Measurements from ENCODE around the gene HOXA6.
A peak's percentile ranks its signal among the peaks of the same experiment; 100 is the strongest.

HOXA6 gene

DNA sequence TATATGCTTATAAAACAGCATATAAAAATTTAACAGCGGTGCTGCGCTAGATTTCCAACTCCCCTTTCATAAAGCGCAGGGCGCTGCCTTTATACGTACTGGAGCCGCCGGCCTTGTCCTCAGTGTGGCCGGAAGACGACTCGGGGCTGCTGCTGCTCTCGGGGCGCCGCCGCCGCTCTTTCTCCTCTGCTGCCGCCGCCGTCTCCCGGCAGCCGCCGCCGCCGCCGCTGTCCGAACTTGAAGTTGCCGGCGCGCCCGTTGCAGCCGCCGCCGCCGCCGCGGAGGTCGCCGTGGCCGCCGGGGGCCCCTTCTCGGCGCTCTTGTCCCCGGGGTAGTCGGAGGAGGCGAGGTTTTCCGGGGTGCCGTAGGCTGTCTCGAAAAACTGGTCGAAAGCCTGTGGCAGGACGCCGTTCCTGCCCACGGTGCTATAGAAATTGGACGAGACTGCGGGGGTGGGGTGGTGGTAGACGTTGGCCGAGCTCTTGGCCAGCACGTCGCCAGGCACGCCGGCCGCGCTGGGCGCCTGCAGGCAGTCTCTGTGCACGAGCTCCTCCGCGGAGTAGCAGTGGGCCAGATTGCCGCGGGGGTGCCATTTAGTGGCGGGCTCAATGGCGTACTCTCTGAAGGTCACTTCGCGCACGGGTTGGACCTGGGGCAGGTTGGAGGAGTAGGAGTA lies 36.9 kb upstream of the HOXA6 start:
- peak in 1 of 5 experiments; percentile 50 for DNase-seq

DNA sequence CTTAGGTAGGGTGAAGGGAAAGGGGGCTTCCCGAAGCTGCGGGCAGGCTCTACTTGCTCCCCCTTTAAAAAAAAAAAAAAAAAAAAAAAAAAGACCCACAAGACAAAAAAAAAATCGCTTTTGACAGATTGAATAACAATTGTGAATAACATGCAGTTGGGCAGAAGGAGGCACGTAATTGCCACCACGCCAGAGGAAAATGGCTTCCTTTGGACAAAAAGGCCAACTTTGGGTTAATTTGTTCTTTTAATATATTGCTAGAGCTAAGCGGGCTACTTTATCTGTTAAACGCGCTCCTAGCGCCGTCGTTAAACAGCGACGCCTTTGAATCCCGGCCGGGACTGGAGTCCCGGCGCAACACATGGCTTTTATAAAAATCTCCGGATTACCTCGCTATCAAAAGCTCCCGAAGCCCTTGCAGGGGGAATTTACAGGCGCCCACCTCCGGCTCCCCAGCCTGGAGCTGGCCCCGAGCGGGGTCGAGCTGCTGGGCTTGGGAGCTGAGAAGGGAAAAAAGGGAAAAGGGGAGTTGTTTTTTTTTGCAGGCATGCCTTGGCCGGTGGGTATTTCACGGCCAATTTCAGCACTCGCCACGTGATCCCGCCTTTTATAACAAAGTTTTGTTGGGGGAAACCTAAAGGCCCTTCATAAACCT lies 36.2 kb upstream of the HOXA6 start:
- DNase-seq, result no peak

DNA sequence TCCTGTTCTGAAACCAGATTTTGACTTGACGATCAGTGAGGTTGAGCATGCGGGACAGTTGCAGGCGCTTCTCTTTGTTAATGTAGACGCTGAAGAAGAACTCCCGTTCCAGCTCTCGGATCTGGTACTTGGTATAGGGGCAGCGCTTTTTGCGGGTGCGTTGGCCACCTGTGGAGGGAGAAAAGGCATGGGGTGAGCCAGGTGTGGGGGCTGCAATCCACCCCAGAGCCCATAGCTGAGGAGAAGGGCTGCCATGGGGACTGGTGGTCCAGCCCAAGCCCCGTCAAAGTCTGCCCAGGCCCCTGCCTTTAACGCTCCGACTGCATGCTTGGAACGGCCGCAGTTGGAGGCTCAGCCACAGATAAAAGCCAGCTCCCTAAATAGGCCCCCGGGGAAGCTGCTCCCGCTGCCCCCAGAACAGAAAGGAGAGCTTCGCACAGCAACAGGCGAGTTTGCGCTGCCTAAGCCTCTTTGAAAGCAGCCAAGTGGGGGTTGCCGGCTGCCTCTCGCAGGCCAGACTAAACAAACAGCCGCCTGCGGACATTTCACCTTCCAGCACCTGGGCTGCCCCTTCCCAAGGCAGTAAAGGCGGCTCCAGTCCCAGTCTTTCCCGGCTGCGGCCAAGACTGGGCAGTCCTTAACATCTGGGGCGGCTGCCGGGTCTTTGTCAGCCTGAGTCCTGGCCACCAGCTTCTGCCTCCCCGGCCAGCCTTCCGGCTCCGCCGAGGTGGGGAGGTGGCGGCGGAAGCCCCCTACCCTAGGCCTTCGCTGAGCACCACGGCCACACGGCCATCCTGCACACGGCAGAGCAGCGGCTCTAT lies 35.5 kb upstream of the HOXA6 start:
- no peak for DNase-seq

DNA sequence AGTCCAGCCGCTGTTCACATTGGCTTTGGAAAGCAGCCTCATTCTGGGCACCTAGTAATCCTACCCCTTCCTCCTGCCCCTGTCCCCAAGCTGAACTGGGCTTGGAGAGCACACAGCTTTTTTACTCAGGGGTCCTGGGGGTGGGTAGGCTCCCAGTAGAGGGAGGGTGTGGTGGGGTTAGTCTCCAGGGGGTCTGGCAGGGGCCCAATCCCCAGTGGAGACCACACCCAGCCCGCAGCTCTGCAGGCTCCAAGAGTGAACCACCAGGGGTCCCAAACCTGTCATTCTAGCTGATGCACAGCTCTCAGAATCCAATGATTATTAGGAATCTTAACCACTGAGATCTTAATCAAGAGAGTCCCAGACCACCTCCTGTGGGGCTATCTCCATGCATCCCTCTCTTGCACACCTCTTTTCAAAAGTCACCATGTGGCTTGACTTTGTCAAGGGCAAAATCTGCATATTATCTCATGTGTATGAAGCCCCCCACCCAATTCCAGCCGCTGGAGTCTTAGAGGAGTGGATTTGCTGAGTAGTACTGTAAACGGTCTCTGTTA lies 34.8 kb upstream of the HOXA6 start:
- peak in 1 of 5 experiments; percentile 1 for DNase-seq

DNA sequence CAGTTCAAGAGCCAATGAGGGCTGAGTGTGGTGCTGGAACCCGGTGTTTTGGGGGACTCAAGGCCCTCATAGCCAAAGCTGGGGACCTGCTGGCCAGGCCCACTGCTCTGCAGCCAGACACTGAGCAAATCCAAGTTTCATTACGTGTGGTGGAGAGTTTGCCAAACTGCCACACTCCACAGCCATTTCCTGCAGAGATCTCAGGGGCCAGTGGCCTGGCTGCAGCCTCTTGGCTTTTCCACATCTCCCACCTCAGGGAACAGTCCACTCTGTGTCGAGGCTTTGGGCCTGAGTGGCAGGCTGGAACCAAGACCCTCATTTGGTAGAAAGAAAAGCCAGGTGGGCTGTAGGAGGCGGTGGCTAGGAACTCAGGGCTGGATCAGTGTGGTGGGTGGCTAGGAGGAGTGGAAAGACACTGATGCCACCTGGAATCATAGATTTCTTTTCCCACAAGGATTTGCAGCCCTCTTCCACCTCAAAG lies 34.3 kb upstream of the HOXA6 start:
- DNase-seq, result no peak

DNA sequence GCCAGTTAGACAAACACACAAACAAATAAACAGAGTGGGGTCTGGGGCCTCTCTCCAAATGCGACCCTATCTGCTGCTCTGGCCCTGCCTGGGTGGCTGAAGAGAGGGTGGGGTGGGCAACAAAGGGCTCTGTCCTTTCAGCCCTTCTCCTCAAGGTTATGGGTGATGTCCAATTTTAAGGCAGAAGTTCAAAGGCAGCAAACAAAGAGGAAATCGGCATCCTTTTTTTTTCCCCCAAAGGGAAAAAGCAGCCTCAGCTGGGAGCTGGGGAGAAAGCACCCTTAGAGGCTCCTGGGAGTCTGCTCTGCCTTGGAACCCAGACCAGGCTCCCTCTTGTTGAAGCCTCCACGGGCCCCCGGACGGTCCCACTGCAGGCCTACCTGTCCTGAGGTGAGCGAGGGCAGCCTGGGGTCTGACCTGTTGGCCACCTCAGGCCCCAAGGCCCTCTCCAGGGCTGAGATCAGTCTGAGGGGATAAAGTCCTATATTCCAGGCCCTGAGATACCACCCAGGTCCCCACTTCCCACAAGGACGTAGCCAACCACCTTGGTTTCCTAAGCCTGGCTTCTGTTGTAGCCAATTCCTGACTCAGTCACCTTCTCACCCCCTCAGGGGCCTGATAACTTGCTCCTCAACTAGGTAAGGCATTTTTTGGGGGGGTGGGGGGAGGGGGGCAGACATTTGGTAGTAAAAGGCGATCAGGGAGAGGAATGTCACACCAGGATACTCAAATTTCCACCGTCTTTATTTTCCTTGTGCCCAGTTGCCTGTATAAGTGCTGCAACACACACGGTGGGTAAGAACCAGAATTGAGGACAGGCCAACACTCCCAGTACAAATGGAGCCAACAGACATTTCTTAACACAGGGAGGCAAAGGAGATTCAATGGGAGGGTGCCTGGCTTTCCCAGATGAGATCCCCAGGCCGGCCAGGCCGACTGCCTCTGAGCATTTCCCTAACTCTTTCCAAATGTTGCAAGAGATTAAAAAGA lies 33.2 kb upstream of the HOXA6 start:
- DNase-seq, result peak in 1 of 5 experiments; percentile 4

DNA sequence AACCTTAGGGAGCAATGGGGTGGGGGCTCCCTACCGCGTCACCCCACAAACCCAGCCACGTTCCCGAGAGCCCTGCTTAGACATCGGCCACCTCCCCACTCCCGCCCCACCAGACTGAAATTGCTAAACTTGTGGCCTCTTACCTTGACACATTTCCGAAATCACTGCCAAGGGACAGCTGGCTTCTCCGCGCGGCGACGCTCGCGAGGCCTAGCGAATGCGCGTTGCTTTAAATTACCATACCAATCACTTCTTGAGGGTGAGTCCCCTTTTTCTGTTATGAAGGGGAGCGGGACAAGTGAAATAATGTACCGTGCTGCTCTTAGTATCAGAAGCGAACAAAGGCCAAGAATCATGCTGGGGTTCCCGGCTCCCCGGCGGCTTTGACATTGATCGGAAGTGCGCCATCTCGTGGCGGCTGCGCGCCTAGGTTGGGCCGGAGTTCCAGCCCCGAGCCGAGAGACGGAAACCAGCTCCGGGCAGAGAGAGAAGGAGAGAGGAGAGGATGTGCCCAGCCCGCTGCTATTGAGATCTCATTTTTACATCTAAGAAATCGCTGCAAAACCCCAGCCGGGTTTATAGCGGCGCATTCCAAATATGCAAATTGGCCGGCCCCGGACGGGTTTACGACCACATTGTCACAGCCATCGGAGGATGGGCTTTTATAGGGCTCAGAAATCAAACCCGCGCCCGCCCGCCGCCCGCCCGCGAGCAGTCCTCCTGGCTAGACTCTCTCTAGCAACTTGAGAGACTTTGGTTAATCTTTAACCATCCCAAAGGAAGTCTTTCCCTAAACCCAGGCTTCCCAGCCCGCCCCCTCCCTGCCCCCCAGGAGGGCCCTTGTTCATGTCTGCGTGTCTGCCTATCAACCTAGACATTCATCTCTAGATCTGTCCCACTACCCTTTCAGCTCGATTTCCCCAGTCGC lies 32.2 kb upstream of the HOXA6 start:
- peak in 4 of 5 experiments; percentile 0 to 58 (median 42) for DNase-seq

DNA sequence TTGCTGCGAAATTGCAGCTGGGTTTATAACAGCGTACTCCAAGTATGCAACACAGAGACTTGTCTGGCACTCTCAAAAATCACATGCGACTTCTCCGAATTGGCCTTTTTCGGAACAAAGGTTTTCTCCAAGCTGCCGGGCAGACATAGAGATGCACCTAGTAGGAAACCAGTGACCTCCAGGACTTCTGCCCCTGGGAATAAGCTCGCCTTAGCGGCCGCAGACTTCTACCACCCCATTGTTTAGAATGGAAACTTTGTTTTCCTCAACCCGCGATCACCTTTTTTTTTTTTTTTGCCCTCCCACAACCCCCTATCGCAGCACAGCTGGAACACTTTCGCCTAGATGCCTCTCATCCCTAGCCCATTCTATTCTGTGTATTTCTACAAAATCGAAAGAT lies 31.5 kb upstream of the HOXA6 start:
- no peak for DNase-seq

DNA sequence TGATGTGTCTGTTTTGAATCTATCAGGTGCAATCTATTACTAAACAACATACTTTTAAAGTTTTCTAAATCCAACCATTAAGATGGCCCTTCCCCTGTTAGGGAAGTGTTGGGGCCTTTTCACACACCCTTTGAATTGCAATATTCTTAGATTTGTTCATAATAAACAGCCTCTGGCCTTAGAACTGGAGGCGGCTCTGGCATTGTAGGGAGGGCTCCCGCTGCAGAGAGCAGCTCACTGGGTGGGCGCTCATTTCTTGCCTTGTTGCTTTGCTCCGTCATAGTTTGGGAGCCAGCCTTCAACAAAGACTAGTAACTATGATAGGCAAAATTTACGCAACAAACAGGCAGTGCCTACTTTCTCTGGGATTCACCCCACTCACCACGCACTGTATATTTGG lies 30.8 kb upstream of the HOXA6 start:
- DNase-seq, result no peak

DNA sequence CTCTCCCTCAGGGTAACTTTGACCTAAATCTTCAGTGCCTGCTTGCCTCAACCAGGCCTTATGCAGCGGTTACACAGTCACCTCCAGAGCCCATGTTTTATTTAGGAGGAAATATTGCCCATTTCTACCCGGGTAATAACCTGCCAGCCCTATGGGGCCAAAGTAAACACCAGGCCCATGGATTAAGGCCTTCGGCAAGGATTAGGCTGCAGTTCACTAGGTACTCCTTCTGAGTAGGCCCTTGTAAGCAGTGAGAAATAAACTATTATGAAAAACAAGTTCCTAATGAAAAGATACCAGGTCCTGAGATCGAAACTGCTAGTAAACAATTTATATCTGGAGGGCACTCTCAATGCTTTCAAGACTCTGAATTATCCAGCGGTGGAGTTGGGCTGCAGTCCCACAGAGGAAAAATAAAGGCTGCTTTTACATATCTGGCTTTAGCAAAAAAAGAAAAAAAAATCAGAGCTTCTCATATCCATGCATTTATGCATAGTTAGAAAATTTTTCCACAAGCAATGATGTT lies 30.3 kb upstream of the HOXA6 start:
- DNase-seq, result no peak

DNA sequence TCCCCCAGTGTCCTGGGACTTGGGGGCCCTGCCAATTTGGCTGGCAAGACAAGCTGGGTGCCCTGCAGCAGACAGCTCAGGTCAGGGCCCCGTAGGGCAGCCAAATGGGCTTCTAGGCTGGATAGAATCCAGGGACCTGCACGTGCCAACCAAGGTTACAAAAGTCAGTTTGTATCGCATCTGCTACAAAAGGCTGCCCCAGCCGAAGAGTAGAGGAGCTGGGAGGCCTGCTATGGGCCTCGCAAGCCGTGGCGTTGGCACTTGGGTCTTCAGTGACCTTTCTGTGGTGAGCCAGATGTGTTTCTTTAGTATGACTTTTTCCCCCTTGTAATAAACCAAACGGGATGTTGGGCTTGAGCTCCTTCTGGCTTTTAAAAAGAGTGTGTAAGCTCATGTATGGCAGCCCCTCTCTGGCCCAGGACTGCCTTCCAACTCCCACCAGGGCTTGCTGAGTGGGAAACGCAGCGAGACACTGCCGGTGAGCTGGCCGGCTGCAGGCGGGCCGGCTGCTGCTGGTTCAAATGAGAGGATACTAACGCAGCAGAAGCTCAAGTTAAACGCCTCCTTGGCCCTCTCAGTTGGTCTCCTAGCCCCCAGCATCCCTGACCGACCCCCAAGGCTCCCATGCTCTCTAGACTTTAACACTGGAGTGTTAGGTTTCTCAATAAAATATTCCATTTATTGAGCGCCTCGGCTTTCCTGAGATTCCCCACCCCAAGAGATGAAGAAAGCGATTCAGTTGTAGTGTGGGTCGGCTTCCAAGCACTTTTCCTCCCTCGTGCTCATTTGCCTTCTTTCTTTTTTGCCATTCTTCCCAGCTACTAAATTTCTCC lies 29.6 kb upstream of the HOXA6 start:
- peak in 1 of 5 experiments; percentile 2 for DNase-seq

DNA sequence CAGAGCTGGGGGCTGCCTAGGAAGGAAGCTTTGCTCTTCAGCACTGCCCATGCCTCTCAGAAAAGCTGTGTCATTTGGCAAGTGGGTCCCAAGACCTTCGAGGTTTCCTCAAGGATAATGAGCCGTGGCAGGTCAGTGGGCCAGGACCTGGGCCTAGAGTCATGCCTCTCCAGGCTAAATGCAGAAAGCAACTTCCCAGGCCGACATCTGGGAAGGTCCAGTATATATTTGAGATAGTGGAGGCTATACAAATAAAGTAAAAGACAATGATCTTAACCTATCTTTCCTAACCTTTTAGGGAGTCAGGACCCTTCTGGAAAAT lies 28.9 kb upstream of the HOXA6 start:
- DNase-seq, result no peak

DNA sequence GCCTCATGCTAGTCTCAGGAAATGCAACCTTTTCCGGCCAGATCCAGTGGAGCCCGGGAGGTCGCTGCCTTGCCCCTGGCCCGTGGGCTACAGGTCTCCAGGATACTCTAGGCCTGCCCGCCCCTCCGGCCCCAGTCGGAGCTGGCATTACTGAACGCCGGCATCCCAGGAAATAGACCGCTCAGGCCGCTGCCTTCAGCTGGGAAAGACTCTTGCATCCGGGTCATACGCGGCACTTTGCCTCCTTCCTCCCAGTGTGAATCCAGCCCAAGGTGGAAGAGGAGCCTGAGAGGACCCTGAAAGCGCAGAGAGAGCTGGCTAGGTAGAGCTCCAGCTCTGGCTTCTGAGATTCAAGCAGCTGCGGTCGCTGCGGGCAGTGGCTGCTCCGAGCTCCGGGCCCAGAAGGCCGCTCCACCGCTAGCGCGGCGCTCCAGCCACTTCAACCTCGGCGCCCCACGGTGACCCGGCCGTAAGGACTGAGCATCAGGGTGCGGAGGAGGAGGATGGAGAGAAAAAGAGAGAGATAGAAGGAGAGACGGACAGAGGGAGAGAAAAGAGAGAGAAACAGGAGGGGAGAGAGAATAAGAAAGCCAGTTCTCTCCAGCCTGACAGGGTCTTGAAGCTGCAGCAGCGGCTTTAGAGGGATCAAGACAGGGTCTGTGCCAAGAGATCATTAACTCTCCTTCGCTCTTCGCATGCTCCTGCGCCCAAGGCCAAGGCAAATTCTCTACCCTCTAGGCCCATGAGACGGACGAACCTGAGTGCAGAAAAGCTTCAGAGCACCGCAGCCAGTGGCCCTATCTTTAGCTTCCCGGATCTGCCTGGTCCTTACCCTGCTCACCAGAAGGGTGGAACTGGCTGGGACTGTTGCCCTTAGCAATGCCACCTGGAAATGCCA lies 28.3 kb upstream of the HOXA6 start:
- peak in 1 of 5 experiments; percentile 4 for DNase-seq

DNA sequence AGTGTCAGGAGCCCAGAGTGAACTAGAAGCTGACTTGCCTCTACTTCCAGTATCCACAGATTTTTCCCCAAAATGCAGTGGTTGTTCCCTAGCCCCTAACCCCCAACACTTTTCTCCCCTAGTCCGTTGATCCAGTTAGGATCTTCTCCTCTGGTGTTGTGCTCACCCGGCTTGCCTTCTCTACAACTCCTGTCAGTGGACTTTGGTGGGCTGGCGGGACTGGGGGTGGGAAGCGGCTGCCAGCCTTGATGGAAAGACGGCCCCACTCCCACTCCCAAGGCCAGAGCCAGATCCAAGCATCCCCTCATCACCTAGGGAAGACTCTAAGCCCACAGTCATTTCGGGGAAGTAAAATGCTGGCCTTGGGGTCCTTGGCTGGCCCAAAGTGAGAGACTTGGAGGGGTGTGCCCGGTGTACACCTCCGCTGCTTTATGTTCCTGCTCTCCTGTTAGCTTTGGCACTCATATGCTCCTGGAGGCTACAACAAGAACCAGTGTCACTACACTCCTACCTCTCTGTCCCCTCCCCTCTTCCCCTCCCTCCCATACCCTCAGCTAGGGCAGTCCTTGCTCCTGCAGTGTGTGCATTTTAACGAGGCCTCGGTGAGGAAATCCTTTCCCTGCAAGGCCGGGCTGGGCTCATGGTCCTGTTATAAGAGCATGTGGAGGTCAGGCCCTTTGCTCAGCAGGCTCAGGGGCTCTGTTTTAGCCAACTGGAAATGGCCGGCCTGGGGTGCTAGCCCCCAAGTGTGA lies 27.5 kb upstream of the HOXA6 start:
- peak in 1 of 5 experiments; percentile 5 for DNase-seq

DNA sequence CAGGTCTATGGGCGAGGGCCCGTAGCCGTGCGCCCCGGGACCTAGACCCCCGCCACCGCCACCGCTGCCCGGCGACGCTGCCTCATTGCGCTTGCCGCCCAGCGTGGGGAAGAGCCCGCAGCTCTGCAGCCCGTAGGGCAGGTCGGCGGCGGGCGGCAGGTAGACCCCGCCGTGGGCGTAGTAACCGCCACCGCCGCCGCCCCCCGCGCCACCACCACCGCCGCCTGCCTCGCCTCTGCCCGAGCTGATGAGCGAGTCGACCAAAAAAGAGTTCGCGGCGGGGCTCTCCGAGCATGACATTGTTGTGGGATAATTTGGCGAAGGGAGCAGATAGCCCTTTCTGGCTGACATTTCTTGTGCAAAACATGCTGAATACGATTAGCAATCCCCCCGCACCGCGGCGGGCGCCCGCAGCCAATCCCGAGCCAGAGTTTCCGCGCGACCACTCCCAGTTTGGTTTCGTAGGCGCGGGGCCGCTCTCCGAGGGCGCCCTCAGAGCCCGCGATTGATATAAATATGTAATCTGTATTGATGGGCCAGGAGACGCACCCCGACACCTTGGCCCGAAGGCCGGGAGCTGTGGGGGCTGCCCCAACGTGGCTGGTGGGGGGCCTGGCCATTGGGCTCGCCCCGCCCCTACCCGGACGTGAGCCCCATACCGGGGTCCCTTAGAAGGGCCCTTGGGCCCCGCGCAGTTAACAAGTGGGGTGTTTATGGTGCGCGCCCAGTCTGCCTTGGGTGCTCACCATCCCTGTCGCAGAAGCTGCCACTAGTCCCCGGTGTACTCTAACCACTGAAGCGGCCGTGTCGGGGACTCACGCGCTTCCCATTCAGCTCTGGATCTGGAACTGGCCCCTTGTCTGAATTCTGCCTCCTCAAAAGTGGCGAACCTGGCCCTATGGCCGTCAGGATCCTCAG lies 26.6 kb upstream of the HOXA6 start, which contains the start of gene HOXA10:
HOXA10 (minus strand) TSS at position 365 of the 918 bp plus-strand sequence; CDS start at position 351, 14 bp downstream.
- peak in 1 of 5 experiments; percentile 11 for DNase-seq

DNA sequence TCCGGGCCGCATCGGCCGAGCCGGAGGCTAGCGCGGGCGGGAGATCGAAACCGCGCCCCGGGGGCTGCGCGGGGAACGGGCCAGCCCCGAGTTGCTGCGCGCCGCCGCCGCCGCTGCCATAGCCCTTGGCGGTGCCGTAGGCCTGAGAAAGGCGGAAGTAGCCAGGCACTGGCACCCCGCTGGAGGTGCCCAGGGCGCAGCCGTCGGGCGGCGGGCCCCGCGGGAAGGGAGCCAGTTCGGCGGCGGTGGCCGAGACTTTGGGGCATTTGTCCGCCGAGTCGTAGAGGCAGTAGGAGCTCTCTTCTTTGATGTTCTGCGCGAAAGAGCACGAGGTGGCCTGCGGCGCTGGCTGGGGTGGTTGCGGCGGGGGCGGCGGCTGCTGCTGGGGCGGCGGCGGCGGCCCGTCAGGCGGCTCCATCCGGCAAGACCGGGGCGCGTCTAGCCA lies 26.0 kb upstream of the HOXA6 start:
- peak in 1 of 5 experiments; percentile 12 for DNase-seq

Measured in T-helper 2 cell (primary cell).